Mesendoderm (in vitro differentiated cells): ENCODE measurements around the gene MATN4.
A peak's percentile ranks its signal among the peaks of the same experiment; 100 is the strongest.

Experiments
- DNase-seq: peaks from one replicate; pipeline ENCODE4 v3.0.0; 2013
- H2AK5ac ChIP-seq: 2 replicates; pipeline ENCODE4 v1.6.1; 2013; ENCODE audit warnings: low read length, inconsistent platforms
- H2BK120ac ChIP-seq: 2 replicates; pipeline ENCODE4 v1.6.1; 2013; ENCODE audit warnings: low read depth, mild to moderate bottlenecking, low read length, moderate library complexity, mixed read lengths
- H2BK15ac ChIP-seq: replicated peaks from 2 replicates; pipeline ENCODE4 v1.6.1; 2013; ENCODE audit warnings: low read depth, mild to moderate bottlenecking, moderate library complexity
- H2BK5ac ChIP-seq: 2 replicates; pipeline ENCODE4 v1.6.1; 2013; ENCODE audit warnings: low read length, inconsistent platforms
- H3K18ac ChIP-seq: 2 replicates; pipeline ENCODE4 v1.6.1; 2013; ENCODE audit warnings: mild to moderate bottlenecking, low read length, mixed read lengths
- H3K23ac ChIP-seq: one replicate; pipeline ENCODE4 v1.6.1; 2013; ENCODE audit warnings: low read length
- H3K27ac ChIP-seq: 2 replicates; pipeline ENCODE4 v1.5.1; 2013; ENCODE audit warnings: low read depth, mild to moderate bottlenecking, inconsistent platforms, low read length, moderate library complexity
- H3K27me3 ChIP-seq: 2 replicates; pipeline ENCODE4 v1.6.1; 2013; ENCODE audit warnings: low read length, control low read depth, mild to moderate bottlenecking, inconsistent platforms; ENCODE audit not compliant: insufficient read depth, poor library complexity
- H3K36me3 ChIP-seq: 2 replicates; pipeline ENCODE4 v1.6.1; 2013; ENCODE audit warnings: low read length, inconsistent platforms; ENCODE audit not compliant: control insufficient read depth, insufficient read depth
- H3K4ac ChIP-seq: one replicate; pipeline ENCODE4 v1.6.1; 2013; ENCODE audit warnings: low read depth, mild to moderate bottlenecking, low read length, moderate library complexity
- H3K4me1 ChIP-seq: 2 replicates; pipeline ENCODE4 v1.6.1; 2013; ENCODE audit warnings: low read depth, low read length, inconsistent platforms; ENCODE audit not compliant: control insufficient read depth
- H3K4me2 ChIP-seq: 2 replicates; pipeline ENCODE4 v1.6.1; 2013; ENCODE audit warnings: low read length
- H3K4me3 ChIP-seq: 2 replicates; pipeline ENCODE4 v1.5.1; 2013; ENCODE audit warnings: mild to moderate bottlenecking, low read length
- H3K56ac ChIP-seq: one replicate; pipeline ENCODE4 v1.6.1; 2013; ENCODE audit warnings: low read length
- H3K79me1 ChIP-seq: 2 replicates; pipeline ENCODE4 v1.6.1; 2013; ENCODE audit warnings: low read length, inconsistent platforms
- H3K79me2 ChIP-seq: 2 replicates; pipeline ENCODE4 v1.6.1; 2013; ENCODE audit warnings: mild to moderate bottlenecking, low read length; ENCODE audit not compliant: control insufficient read depth, insufficient read depth
- H3K9ac ChIP-seq: 2 replicates; pipeline ENCODE4 v1.6.1; 2013; ENCODE audit warnings: low read length, inconsistent platforms
- H4K5ac ChIP-seq: one replicate; pipeline ENCODE4 v1.6.1; 2013; ENCODE audit warnings: low read length
- H4K8ac ChIP-seq: one replicate; pipeline ENCODE4 v1.6.1; 2013; ENCODE audit warnings: low read depth, mild to moderate bottlenecking, control low read depth, low read length, moderate library complexity
- WGBS: extraction: QIAGEN DNeasy Blood & Tissue Kit; methylation state at CpG from one replicate; pipeline ENCODE4 v1.1.7; 2013; ENCODE audit warnings: low lambda C conversion rate, missing lambda C conversion rate; ENCODE audit not compliant: insufficient coverage; ENCODE audit errors: extremely low coverage; 5-methylcytosine and 5-hydroxymethylcytosine counted together

MATN4 gene

DNA sequence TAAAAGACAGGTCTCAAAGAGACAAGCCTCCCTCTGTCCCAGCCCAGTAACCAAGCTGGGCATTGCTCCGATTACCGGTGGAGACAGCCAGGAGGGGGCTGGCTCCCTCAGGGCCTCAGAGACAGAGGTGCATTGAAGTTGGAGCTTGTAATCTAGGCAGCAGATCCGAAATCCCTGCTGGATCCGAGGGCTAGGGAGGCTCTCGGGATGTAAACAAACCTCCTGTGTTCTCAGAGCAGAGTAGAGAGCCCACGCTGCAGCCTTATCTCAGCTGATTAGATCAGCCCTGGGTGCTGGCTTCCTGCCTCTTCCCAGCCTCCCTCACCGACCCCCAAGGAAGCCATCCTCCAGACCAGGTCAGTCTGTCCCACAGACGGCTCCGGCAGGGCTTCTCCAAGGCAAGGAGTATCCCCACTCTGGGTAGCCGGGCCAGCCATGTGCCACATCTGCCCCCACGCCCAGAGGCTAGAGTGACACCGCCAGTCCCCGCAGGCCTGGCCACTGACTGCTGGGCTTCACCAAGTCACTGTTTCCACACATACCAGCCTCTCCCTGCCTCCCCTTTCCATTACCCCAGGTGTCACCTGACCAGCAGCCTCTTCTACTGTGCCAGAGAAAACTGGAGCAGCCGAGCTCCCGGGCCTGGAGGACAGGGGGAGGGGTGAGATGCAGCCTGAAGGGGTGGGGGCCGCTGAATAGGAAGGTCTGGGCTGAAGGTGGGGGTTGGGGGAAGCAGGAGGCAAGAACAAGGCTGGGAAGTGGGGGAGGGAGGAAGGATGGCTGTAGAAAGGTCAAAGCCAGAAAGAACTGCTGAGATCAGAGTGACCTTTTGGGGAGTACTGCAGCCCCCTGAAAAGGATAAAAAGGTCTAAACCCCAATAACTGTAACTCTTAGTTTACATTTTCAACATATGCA is 34.1 kb upstream of the MATN4 start:
- Histone ChIP-seq H2BK120ac (peak overlapping the region; percentile 16), H3K79me1 (peaks cover 38% of the 10 kb centered on the region), H3K79me2 (peaks cover 71% of the 10 kb centered on the region), H2BK5ac (peak overlapping the region; percentile 96), H2AK5ac (peak overlapping the region; percentile 17), H3K27ac (peak overlapping the region; percentile 97), H3K9ac (peak overlapping the region; percentile 62), H3K4me2 (peak overlapping the region; percentile 54), H2BK15ac (no peak overlapping the region), H3K4me3 (no peak overlapping the region), H3K23ac (no peak overlapping the region), H3K36me3 (no peaks in the 10 kb centered on the region), H3K18ac (peak overlapping the region; percentile 84), H4K5ac (no peak overlapping the region), H3K27me3 (no peaks in the 10 kb centered on the region), H3K4ac (peak overlapping the region; percentile 74), H3K56ac (peak overlapping the region; percentile 92), H3K4me1 (peaks cover 71% of the 10 kb centered on the region), H4K8ac (no peak overlapping the region)
- WGBS: no CpG with 5 or more reads among the region's 16 CpGs
- peak; percentile 98 for DNase-seq

DNA sequence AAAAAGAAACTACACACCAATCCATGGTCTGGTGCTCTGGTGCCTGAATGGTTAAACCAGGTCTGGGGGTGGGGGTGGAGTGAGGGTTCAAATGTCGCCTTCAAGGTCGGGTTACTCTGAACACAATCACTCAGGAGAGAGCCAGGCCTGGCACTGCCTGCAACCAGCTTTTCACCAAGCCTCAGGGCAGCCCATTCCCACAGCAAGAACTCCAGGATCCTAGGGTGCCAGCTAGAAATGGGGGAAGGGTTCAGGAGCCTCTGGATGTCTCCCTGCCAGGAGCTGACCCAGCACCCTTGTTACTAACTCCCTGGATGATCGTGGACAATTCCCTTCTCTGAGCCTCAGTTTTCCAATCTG is 33.5 kb upstream of the MATN4 start:
- Histone ChIP-seq H3K79me2 (peaks cover 70% of the 10 kb centered on the region), H3K4ac (peak overlapping the region; percentile 74), H3K18ac (peak overlapping the region; percentile 75), H3K4me3 (no peak overlapping the region), H3K27me3 (no peaks in the 10 kb centered on the region), H3K56ac (peak overlapping the region; percentile 92), H2AK5ac (peak overlapping the region; percentile 17), H3K4me1 (peaks cover 70% of the 10 kb centered on the region), H2BK15ac (no peak overlapping the region), H3K27ac (peak overlapping the region; percentile 97), H3K79me1 (peaks cover 41% of the 10 kb centered on the region), H3K4me2 (peak overlapping the region; percentile 36), H4K8ac (no peak overlapping the region), H3K9ac (peak overlapping the region; percentile 42), H2BK5ac (peak overlapping the region; percentile 26), H3K36me3 (no peaks in the 10 kb centered on the region), H4K5ac (no peak overlapping the region), H2BK120ac (no peak overlapping the region), H3K23ac (no peak overlapping the region)
- no peak for DNase-seq
- WGBS: no CpG with 5 or more reads among the region's 3 CpGs

DNA sequence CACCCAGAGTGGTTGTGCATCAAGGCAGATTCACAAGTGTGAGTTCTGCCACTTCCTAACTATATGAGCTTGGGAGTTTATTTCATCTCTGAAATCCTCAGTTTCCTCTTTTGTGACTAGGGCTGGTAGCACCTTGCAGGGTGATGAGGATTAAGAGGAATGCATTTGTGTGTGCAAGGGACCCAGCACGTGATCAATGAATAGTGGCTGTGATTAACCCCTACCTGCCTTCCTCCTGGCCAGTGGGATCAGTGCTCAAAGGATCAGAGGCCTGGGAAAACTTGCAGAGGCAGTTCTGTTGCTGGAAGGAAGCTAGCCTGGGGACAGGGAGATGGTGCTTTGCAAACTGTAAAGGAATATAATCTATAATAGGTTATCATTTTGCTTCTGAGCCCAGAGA is 32.9 kb upstream of the MATN4 start:
- Histone ChIP-seq H3K4me2 (no peak overlapping the region), H4K5ac (no peak overlapping the region), H3K27ac (peak overlapping the region; percentile 97), H4K8ac (no peak overlapping the region), H2BK5ac (peak overlapping the region; percentile 9), H3K4me3 (no peak overlapping the region), H3K23ac (no peak overlapping the region), H3K4ac (no peak overlapping the region), H3K27me3 (no peaks in the 10 kb centered on the region), H2AK5ac (no peak overlapping the region), H3K56ac (peak overlapping the region; percentile 92), H3K4me1 (peaks cover 66% of the 10 kb centered on the region), H2BK120ac (no peak overlapping the region), H3K79me2 (peaks cover 66% of the 10 kb centered on the region), H3K79me1 (peaks cover 44% of the 10 kb centered on the region), H2BK15ac (no peak overlapping the region), H3K9ac (peak overlapping the region; percentile 25), H3K18ac (peak overlapping the region; percentile 75), H3K36me3 (no peaks in the 10 kb centered on the region)
- WGBS: no CpG with 5 or more reads among the region's 1 CpG
- DNase-seq: peak; percentile 64

DNA sequence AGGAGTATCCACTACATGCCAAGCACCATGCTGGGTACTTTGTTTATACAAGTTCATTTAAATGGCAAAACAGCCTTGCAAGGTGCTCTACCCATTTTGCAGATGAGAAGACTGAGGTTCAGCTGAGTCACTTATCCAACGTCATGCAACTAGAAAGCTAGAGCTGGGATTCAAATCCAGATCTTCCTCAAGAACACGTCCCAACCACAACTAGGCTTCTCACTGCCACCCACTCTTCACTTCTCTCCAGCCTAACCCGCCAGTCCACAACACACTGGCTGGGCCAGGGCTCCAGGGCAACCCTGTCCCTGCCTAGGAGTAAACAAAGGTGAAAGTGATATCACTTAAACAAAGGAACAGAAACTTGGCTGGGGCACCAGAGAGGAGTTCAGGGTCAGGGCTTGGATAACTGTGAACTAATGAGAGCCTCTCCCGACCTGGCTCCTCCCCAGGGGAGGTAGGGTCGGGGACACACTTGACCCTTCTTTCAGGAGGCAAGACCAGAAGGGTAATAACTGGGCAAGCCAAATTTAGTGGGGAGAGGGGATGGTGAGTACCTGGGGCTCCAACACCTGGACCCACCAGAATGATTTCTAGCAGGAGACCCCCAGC is 32.2 kb upstream of the MATN4 start:
- Histone ChIP-seq H3K27me3 (no peaks in the 10 kb centered on the region), H2BK15ac (no peak overlapping the region), H3K9ac (peak overlapping the region; percentile 25), H4K8ac (no peak overlapping the region), H2BK120ac (no peak overlapping the region), H3K27ac (no peak overlapping the region), H3K79me2 (peaks cover 63% of the 10 kb centered on the region), H3K4me1 (peaks cover 61% of the 10 kb centered on the region), H3K4ac (no peak overlapping the region), H3K36me3 (no peaks in the 10 kb centered on the region), H3K79me1 (peaks cover 41% of the 10 kb centered on the region), H3K4me3 (no peak overlapping the region), H3K4me2 (no peak overlapping the region), H3K18ac (no peak overlapping the region), H3K23ac (no peak overlapping the region), H2AK5ac (peak overlapping the region; percentile 16), H4K5ac (no peak overlapping the region), H2BK5ac (no peak overlapping the region), H3K56ac (peak overlapping the region; percentile 37)
- WGBS: no CpG with 5 or more reads among the region's 5 CpGs
- peak; percentile 58 for DNase-seq

DNA sequence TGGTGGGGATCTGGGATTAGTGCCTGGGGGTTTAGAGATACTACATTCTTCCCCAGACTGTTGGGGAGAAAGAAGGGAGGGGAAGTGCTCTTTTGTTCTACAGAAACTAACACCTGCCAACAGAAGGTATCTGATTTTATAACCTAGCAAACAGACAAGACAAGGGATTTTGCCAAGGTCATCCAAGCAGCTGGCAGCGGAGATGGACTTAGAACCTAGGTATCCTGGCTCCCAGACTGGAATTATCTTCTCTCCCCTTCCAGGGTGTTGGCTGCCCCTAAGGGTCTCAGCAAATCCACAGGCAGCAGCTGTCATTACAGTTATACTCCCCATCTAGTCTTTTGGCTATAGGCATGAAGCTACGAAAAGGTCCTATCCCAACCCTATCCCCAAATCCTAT is 31.7 kb upstream of the MATN4 start:
- H2BK5ac ChIP-seq: no peak overlapping the region
- H3K56ac ChIP-seq: no peak overlapping the region
- no CpG with 5 or more reads among the region's 2 CpGs for WGBS
- no peak overlapping the region for H3K18ac ChIP-seq
- peaks cover 58% of the 10 kb centered on the region for H3K79me2 ChIP-seq
- no peak for DNase-seq
- no peak overlapping the region for H3K4me2 ChIP-seq
- H4K8ac ChIP-seq: no peak overlapping the region
- no peaks in the 10 kb centered on the region for H3K36me3 ChIP-seq
- no peak overlapping the region for H3K4me3 ChIP-seq
- H2BK15ac ChIP-seq: no peak overlapping the region
- no peaks in the 10 kb centered on the region for H3K27me3 ChIP-seq
- no peak overlapping the region for H2BK120ac ChIP-seq
- no peak overlapping the region for H3K4ac ChIP-seq
- peaks cover 41% of the 10 kb centered on the region for H3K79me1 ChIP-seq
- H2AK5ac ChIP-seq: no peak overlapping the region
- H3K9ac ChIP-seq: no peak overlapping the region
- H3K27ac ChIP-seq: no peak overlapping the region
- H4K5ac ChIP-seq: no peak overlapping the region
- H3K4me1 ChIP-seq: peaks cover 58% of the 10 kb centered on the region
- H3K23ac ChIP-seq: no peak overlapping the region
